Neural crest cell (in vitro differentiated cells): ENCODE results near the gene SLC35G2. TPM values are rescaled to one million over a fixed set of nuclear protein-coding genes. Genes with fewer than 3 reads are reported as not detected.

Experiments used
- DNase-seq: peaks from one replicate; pipeline ENCODE4 v3.0.0; 2021; ENCODE audit warnings: low read depth, mixed read lengths, low spot score
- H3K27ac Mint-ChIP-seq: one replicate; pipeline ENCODE4 v1.8.0; 2021; ENCODE audit warnings: mild to moderate bottlenecking, mixed read lengths; ENCODE audit not compliant: unreplicated experiment
- H3K27me3 Mint-ChIP-seq: 2 replicates; pipeline ENCODE4 v1.8.0; 2021; ENCODE audit warnings: low read depth, mild to moderate bottlenecking, mixed read lengths
- H3K36me3 Mint-ChIP-seq: 2 replicates; pipeline ENCODE4 v1.8.0; 2021; ENCODE audit warnings: low read depth, mild to moderate bottlenecking, mixed read lengths
- H3K4me1 Mint-ChIP-seq: 2 replicates; pipeline ENCODE4 v1.8.0; 2021; ENCODE audit warnings: mixed read lengths
- H3K4me3 Mint-ChIP-seq: one replicate; pipeline ENCODE4 v1.8.0; 2021; ENCODE audit warnings: mild to moderate bottlenecking, mixed read lengths
- H3K9me3 Mint-ChIP-seq: 2 replicates; pipeline ENCODE4 v1.8.0; 2021; ENCODE audit warnings: mixed read lengths
- long read RNA-seq: library from polyadenylated mRNA; unstranded; transcript quantifications from one replicate; pipeline ENCODE4 v2.0.0, GENCODE V29; 2020
- total RNA-seq: library from RNA; stranded (reverse); gene quantifications from 2 replicates; pipeline ENCODE4 v1.2.1, GENCODE V29; 2021
- TF ChIP-seq, protein P1 (sequence below): fragments of 200-600 bp; sonication (generic); conservative IDR thresholded peaks from 2 replicates; pipeline ENCODE4 v1.5.0; 2021; ENCODE audit warnings: antibody characterized with exemption, mild to moderate bottlenecking

SLC35G2 gene
- total RNA-seq: 5.8 and 6.0 TPM in 2 replicates
- long read RNA-seq, transcript SLC35G2-201 (2 exons, 1,577 nt): major isoform, 9 of 16 reads
- long read RNA-seq, partial matches to known transcripts: 0 of 16 reads
- long read RNA-seq, other reads (novel, unspliced or antisense): 6 of 16 reads

- H3K9me3 Mint-ChIP-seq: peaks cover 6% of the 10 kb centered on the region
- no peaks in the 10 kb centered on the region for H3K27me3 Mint-ChIP-seq
- TF ChIP-seq, protein P1, sequence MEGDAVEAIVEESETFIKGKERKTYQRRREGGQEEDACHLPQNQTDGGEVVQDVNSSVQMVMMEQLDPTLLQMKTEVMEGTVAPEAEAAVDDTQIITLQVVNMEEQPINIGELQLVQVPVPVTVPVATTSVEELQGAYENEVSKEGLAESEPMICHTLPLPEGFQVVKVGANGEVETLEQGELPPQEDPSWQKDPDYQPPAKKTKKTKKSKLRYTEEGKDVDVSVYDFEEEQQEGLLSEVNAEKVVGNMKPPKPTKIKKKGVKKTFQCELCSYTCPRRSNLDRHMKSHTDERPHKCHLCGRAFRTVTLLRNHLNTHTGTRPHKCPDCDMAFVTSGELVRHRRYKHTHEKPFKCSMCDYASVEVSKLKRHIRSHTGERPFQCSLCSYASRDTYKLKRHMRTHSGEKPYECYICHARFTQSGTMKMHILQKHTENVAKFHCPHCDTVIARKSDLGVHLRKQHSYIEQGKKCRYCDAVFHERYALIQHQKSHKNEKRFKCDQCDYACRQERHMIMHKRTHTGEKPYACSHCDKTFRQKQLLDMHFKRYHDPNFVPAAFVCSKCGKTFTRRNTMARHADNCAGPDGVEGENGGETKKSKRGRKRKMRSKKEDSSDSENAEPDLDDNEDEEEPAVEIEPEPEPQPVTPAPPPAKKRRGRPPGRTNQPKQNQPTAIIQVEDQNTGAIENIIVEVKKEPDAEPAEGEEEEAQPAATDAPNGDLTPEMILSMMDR: no peak
- peak within 1 kb of the TSS; percentile 97 for H3K4me3 Mint-ChIP-seq
- peaks cover 10% of the 10 kb centered on the region for H3K36me3 Mint-ChIP-seq
- H3K27ac Mint-ChIP-seq: peak within 1 kb of the TSS; percentile 90
- H3K4me1 Mint-ChIP-seq: peaks cover 38% of the 10 kb centered on the region
- DNase-seq: peak; percentile 65
These were observed at the start of gene SLC35G2 for GRCh38 chr3:136818769-136819391. Gene SLC35G2, plus strand, starts transcription at chr3:136819126. Its CDS starts 35,335 bp downstream, at chr3:136854461.

DNA sequence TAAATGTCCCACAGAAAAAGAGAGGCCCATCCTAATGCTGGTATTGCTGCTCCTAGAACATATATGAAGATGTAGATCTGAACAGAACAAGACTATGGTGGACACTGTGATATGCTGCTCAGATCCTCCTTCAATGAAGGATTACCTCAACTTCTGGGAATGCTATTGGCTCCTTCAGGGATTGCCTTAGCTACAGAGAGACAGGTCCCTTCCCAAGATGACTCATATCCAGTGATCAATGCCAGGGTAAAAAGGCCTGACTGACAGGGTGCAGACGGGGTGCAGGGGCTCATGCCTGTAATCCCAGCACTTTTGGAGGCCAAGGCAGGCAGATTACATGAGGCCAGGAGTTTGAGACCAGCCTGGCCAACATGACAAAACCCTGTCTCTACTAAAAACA is 46.2 kb upstream of the SLC35G2 start:
- no peak overlapping the region for H3K4me3 Mint-ChIP-seq
- no peaks in the 10 kb centered on the region for H3K4me1 Mint-ChIP-seq
- no peak for DNase-seq
- H3K9me3 Mint-ChIP-seq: no peaks in the 10 kb centered on the region
- no peaks in the 10 kb centered on the region for H3K36me3 Mint-ChIP-seq
- TF ChIP-seq, protein P1: no peak
- H3K27ac Mint-ChIP-seq: no peak overlapping the region
- no peaks in the 10 kb centered on the region for H3K27me3 Mint-ChIP-seq

GRCh38 chr3:136778865-136779264 is 40.1 kb upstream of the SLC35G2 start:
- Mint-ChIP-seq H3K4me1 (peaks cover 5% of the 10 kb centered on the region), H3K27me3 (no peaks in the 10 kb centered on the region), H3K36me3 (no peaks in the 10 kb centered on the region), H3K9me3 (no peaks in the 10 kb centered on the region), H3K4me3 (no peak overlapping the region), H3K27ac (no peak overlapping the region)
- TF ChIP-seq, protein P1: no peak
- no peak for DNase-seq

DNA sequence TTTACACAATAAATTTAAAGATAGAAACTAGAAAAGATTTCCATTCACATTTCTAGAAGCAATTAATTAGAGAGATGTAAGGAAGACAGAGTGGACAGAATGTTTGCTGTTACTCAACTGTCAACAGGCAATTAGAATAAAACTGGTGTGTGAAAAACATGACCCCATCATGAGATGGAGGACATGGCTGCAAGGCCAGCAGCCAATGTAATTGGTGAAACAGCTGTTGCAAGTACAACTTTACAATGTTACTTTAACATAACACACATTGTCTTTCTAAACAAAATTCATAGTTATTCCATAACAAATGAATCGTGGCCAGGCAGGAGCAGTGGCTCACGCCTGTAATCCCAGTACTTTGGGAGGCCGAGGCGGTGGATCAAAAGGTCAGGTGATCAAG is 38.2 kb upstream of the SLC35G2 start:
- Mint-ChIP-seq H3K4me3 (no peak overlapping the region), H3K4me1 (peaks cover 10% of the 10 kb centered on the region), H3K9me3 (no peaks in the 10 kb centered on the region), H3K27ac (no peak overlapping the region), H3K27me3 (no peaks in the 10 kb centered on the region), H3K36me3 (no peaks in the 10 kb centered on the region)
- DNase-seq: no peak
- TF ChIP-seq, protein P1: no peak

GRCh38 chr3:136783708-136784191 is 35.2 kb upstream of the SLC35G2 start:
- H3K4me3 Mint-ChIP-seq: no peak overlapping the region
- TF ChIP-seq, protein P1: no peak
- no peaks in the 10 kb centered on the region for H3K36me3 Mint-ChIP-seq
- H3K27me3 Mint-ChIP-seq: no peaks in the 10 kb centered on the region
- no peaks in the 10 kb centered on the region for H3K9me3 Mint-ChIP-seq
- no peak for DNase-seq
- no peak overlapping the region for H3K27ac Mint-ChIP-seq
- peaks cover 25% of the 10 kb centered on the region for H3K4me1 Mint-ChIP-seq
